Uterus (tissue), 2 donors: ENCODE data around the gene PCDHGA11.
"Not testable (repeated sequence)": the region's sequence is repeated elsewhere in the genome, so short reads cannot be mapped to it uniquely, and the experiment has no call there.

Source experiments
- CTCF ChIP-seq, 4 experiments: fragments of 200-600 bp in 2 of 4; fragments of 450-650 bp in 2 of 4; sonication (generic) in 2 of 4; IDR thresholded peaks; one replicate each; pipeline ENCODE4 v1.5.1; 2016 to 2019; ENCODE audit warnings: antibody characterized with exemption in 4 of 4, mild to moderate bottlenecking in 2 of 4, moderate library complexity in 1 of 4
- POLR2A ChIP-seq, 2 donors: fragments of 450-650 bp; IDR thresholded peaks; one replicate each; pipeline ENCODE4 v1.6.1; 2016; ENCODE audit warnings: antibody characterized with exemption in 2 of 2, mild to moderate bottlenecking in 1 of 2, moderate library complexity in 1 of 2

- TF ChIP-seq POLR2A, CTCF (IDR thresholded peaks at IDR 0.05): not testable (repeated sequence)
These were observed 45.3 kb upstream of the PCDHGA11 start for GRCh38 chr5:141375444-141376155.
